ENCODE data around the gene FN3KRP.

- TF ChIP-seq CTCF (IDR thresholded peaks at IDR 0.05) = peak; percentile 39 to 47 (median 42)
- TF ChIP-seq POLR2A (IDR thresholded peaks at IDR 0.05) = no peak
Measured at GRCh38 chr17:82668631-82669099, 47.8 kb upstream of the FN3KRP start.

All from testis (tissue), 2 donors.